Thoracic aorta (tissue), 2 donors: ENCODE measurements around the gene TULP4. TPM values are rescaled to one million over a fixed set of nuclear protein-coding genes. Genes with fewer than 3 reads are reported as not detected.

Source experiments
- ATAC-seq: fragments of 150-250 bp; one replicate; pipeline ENCODE4 v1.8.0; 2017; ENCODE audit warnings: low read depth; ENCODE audit not compliant: insufficient number of reproducible peaks, low FRiP score
- DNase-seq: peaks from one replicate; pipeline ENCODE4 v3.0.0-alpha.2; 2020; ENCODE audit warnings: low spot score
- H3K27ac ChIP-seq, 2 donors: fragments of 200-600 bp; sonication (generic); 1 replicate in 1 of 2; 2 replicates in 1 of 2; pipeline ENCODE4 v1.5.1; 2016; ENCODE audit warnings: mild to moderate bottlenecking in 2 of 2, moderate library complexity in 2 of 2
- H3K27me3 ChIP-seq: fragments of 200-600 bp; sonication (generic); replicated peaks from 2 replicates; pipeline ENCODE4 v1.6.0; 2016; ENCODE audit warnings: mild to moderate bottlenecking; ENCODE audit not compliant: insufficient read depth
- H3K36me3 ChIP-seq: fragments of 200-600 bp; sonication (generic); one replicate; pipeline ENCODE4 v1.5.1; 2016
- H3K4me1 ChIP-seq, 2 donors: fragments of 200-600 bp; sonication (generic); 1 replicate in 1 of 2; 2 replicates in 1 of 2; pipeline versions ENCODE4 v1.5.1 to v1.6.0; 2016; ENCODE audit warnings: low read depth in 2 of 2, mild to moderate bottlenecking in 1 of 2; ENCODE audit not compliant: control insufficient read depth in 1 of 2
- H3K4me3 ChIP-seq: fragments of 200-600 bp; sonication (generic); 2 replicates; pipeline ENCODE4 v1.5.1; 2016; ENCODE audit warnings: mild to moderate bottlenecking
- H3K9me3 ChIP-seq: fragments of 200-600 bp; sonication (generic); 2 replicates; pipeline ENCODE4 v1.5.1; 2016
- total RNA-seq, 2 donors: library from RNA; depleted of rRNA; stranded (reverse); fragments of >200 nt; gene quantifications; one replicate each; pipeline versions ENCODE4 v1.1.0 to v1.2.3, GENCODE V29; 2016
- TF ChIP-seq, protein P1 (sequence below): fragments of 200-600 bp; sonication (generic); IDR thresholded peaks from one replicate; pipeline ENCODE4 v1.5.1; 2019; ENCODE audit warnings: antibody characterized with exemption

TULP4 gene
- total RNA-seq, 2 donors from 2014 or later: 75.5 to 189 TPM

DNA sequence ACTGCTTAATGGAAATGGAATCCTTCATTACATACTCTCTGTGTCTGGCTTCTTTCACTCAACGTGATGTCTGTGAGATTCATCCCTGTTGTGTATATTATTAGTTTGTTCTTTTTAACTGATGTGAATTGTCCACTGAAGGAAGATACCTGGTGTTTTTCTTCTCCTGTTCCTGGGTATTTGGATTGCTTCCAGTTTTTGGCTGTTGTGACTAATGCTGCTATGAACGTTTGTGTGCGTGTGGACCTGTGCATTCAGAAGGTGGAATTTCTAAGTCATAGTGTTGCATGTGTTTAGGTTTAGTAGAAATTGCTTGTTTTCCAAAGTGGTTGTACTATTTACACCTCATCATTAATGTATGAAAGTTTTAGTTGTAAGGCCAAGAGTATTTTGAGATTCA is 3.8 kb downstream of the TULP4 start:
- Histone ChIP-seq H3K27me3 (no peaks in the 10 kb centered on the region), H3K27ac (no peak overlapping the region), H3K4me3 (no peak overlapping the region), H3K36me3 (peaks cover 14% of the 10 kb centered on the region), H3K9me3 (peaks cover 3% of the 10 kb centered on the region), H3K4me1 (peaks cover under 1% of the 10 kb centered on the region in 2 donors)
- ATAC-seq (no peak), DNase-seq (no peak)
- TF ChIP-seq, protein P1, sequence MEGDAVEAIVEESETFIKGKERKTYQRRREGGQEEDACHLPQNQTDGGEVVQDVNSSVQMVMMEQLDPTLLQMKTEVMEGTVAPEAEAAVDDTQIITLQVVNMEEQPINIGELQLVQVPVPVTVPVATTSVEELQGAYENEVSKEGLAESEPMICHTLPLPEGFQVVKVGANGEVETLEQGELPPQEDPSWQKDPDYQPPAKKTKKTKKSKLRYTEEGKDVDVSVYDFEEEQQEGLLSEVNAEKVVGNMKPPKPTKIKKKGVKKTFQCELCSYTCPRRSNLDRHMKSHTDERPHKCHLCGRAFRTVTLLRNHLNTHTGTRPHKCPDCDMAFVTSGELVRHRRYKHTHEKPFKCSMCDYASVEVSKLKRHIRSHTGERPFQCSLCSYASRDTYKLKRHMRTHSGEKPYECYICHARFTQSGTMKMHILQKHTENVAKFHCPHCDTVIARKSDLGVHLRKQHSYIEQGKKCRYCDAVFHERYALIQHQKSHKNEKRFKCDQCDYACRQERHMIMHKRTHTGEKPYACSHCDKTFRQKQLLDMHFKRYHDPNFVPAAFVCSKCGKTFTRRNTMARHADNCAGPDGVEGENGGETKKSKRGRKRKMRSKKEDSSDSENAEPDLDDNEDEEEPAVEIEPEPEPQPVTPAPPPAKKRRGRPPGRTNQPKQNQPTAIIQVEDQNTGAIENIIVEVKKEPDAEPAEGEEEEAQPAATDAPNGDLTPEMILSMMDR: no peak

DNA sequence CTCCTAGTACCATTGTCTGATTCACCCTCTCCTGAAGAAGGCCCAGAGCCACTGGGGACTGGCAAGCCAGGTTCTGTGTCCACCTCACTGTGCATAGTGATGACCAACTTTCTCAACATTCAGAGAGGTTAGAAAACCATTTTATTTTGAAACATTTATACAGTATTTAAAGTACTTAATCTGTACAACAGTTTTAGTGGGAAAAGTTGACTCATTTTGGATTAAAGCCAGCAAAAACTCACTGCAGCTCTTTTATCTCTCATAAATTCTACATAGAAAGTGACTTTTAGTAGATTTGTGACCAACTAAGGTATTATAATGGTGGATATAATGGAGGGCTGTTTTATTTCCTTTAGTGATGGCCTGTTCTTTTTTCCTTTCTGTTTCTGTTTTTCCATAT is 9.7 kb downstream of the TULP4 start:
- TF ChIP-seq, protein P1: no peak
- ATAC-seq: no peak
- Histone ChIP-seq H3K27me3 (no peaks in the 10 kb centered on the region), H3K4me3 (no peak overlapping the region), H3K4me1 (peaks cover 12 to 30% of the 10 kb centered on the region in 2 donors), H3K9me3 (no peaks in the 10 kb centered on the region), H3K27ac (no peak overlapping the region), H3K36me3 (no peaks in the 10 kb centered on the region)
- DNase-seq: no peak

DNA sequence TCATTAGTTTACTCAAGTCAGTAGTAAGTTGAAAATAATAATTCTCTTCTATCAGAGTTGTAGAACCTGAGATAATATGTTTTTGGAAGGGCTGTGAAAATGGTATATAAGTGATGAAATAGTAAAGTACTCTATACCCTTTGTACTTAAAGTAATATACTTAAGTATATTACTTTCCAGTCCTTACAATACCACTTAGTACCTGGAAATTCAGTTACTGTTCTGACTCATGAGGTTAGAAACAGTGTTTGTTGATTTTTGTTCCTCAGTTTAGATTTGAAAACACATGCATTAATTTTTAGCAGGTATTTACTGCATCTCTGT is 10.1 kb downstream of the TULP4 start:
- DNase-seq (no peak), ATAC-seq (no peak)
- H3K9me3 ChIP-seq: no peaks in the 10 kb centered on the region
- H3K27me3 ChIP-seq: no peaks in the 10 kb centered on the region
- TF ChIP-seq, protein P1: no peak
- no peak overlapping the region for H3K4me3 ChIP-seq
- peaks cover 12 to 30% of the 10 kb centered on the region in 2 donors for H3K4me1 ChIP-seq
- no peaks in the 10 kb centered on the region for H3K36me3 ChIP-seq
- no peak overlapping the region for H3K27ac ChIP-seq

DNA sequence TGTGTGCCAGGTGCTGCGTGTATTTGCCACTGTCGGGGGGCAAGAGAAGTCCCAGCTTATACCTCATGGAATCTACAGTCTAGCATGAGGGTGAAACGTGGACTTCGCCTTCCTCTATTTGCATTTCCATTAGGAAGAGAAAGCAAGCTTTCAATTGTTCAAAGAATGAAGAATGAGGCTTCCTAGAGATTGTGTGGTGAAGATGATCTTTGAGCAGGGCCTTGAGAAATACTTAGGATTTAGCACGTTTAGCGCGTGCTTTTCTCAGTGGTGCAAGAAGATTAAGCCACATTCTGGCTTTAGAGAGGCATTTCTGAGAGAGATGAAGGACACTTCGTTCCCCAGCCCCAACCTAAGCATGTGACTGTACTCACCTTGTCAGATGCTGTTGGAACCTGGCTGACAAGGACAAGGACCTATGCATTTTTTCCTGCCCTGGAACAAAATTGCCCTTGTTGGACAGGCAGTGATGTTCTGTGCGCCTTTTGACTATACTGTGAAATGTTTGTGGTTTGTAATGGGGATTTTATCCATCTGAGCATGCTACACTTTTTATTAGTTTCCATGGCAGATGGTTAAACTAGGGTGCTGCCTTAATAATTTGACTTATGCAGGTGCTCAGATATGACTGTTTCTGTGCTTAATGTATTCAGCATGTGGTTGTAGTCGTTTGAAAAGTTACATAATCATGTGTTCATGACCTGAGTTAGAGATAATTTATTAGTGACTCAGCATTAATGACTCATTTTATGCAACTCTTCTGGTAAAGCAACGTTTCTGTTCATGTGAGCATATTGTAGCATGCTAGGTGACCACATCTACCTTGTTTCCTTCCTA is 10.7 kb downstream of the TULP4 start:
- no peak for ATAC-seq
- H3K4me3 ChIP-seq: no peak overlapping the region
- H3K27ac ChIP-seq: no peak overlapping the region
- no peaks in the 10 kb centered on the region for H3K9me3 ChIP-seq
- H3K27me3 ChIP-seq: no peaks in the 10 kb centered on the region
- TF ChIP-seq, protein P1: no peak
- no peaks in the 10 kb centered on the region for H3K36me3 ChIP-seq
- peaks cover 12 to 30% of the 10 kb centered on the region in 2 donors for H3K4me1 ChIP-seq
- DNase-seq: no peak

DNA sequence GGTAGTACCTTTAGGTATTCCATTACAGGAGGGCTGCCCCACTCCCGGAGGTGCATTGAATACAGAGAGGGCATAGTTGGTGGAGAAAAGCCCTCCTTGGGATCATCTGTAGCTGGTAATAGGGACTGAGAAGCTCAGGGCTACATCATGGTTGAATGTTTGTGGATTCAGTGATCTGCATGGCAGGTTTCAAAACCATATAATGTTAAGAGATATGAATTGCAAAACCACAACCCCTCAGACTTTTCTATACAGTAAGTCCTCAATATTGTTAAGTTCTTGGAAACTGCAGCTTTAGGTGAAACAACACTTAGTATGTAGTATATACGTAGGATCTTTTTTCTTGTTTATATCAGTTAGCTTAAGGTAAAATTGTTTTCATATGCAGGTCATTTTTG is 11.3 kb downstream of the TULP4 start:
- Histone ChIP-seq H3K4me1 (peaks cover 12 to 30% of the 10 kb centered on the region in 2 donors), H3K27ac (no peak overlapping the region), H3K36me3 (no peaks in the 10 kb centered on the region), H3K9me3 (no peaks in the 10 kb centered on the region), H3K27me3 (no peaks in the 10 kb centered on the region), H3K4me3 (no peak overlapping the region)
- DNase-seq: no peak
- no peak for ATAC-seq
- TF ChIP-seq, protein P1: no peak
